Measurements from ENCODE around the gene SPEG. TPM values are rescaled to one million over a fixed set of nuclear protein-coding genes. Genes with fewer than 3 reads are reported as not detected.

The SPEG gene
- total and polyA plus RNA-seq, 2 experiments from 2014 or later, result 12.6 to 32.4 TPM

DNA sequence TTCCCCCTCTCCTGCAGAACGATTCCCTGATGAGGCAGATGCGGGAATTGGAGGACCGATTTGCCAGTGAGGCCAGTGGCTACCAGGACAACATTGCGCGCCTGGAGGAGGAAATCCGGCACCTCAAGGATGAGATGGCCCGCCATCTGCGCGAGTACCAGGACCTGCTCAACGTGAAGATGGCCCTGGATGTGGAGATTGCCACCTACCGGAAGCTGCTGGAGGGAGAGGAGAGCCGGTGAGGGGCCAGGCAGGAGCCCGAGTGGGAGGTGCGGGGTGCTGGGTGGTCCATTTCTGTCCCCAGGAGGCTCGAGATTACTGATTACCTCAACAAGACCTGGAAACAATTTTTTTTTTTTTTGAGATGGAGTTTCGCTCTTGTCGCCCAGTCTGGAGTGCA lies 13.3 kb upstream of the SPEG start:
- no peak overlapping the region for H3K4me2 ChIP-seq
- TF ChIP-seq POLR2AphosphoS5 (IDR thresholded peaks at IDR 0.05; ENCODE audit: low read depth), result no peak
- TF ChIP-seq EZH2phosphoT487 (IDR thresholded peaks at IDR 0.05; ENCODE audit: unreplicated experiment), result no peak
- TF ChIP-seq ZNF114 (CRISPR knock-in tag; IDR thresholded peaks at IDR 0.05), result no peak
- TF ChIP-seq ZNF331 (CRISPR knock-in tag; IDR thresholded peaks at IDR 0.05; ENCODE audit: low read depth), result no peak
- TF ChIP-seq STAT1 (IDR thresholded peaks at IDR 0.05; ENCODE audit: unreplicated experiment), result no peak
- TF ChIP-seq, protein P1, sequence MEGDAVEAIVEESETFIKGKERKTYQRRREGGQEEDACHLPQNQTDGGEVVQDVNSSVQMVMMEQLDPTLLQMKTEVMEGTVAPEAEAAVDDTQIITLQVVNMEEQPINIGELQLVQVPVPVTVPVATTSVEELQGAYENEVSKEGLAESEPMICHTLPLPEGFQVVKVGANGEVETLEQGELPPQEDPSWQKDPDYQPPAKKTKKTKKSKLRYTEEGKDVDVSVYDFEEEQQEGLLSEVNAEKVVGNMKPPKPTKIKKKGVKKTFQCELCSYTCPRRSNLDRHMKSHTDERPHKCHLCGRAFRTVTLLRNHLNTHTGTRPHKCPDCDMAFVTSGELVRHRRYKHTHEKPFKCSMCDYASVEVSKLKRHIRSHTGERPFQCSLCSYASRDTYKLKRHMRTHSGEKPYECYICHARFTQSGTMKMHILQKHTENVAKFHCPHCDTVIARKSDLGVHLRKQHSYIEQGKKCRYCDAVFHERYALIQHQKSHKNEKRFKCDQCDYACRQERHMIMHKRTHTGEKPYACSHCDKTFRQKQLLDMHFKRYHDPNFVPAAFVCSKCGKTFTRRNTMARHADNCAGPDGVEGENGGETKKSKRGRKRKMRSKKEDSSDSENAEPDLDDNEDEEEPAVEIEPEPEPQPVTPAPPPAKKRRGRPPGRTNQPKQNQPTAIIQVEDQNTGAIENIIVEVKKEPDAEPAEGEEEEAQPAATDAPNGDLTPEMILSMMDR (conservative IDR thresholded peaks at IDR 0.05; ENCODE audit: low read depth in 2 of 2), result no peak
- TF ChIP-seq NANOG (IDR thresholded peaks at IDR 0.05; ENCODE audit: borderline replicate concordance), result no peak
- no peaks in the 10 kb centered on the region for H3K36me3 ChIP-seq (ENCODE audit: insufficient read depth)
- no peaks in the 10 kb centered on the region for H3K36me3 Mint-ChIP-seq (ENCODE audit: low read depth)
- H3K79me2 ChIP-seq (replicated peaks; ENCODE audit: insufficient read depth), result no peaks in the 10 kb centered on the region
- H3K27me3 ChIP-seq (ENCODE audit: insufficient read depth), result peaks cover 41% of the 10 kb centered on the region
- H3K27me3 Mint-ChIP-seq (ENCODE audit: insufficient read depth, low read depth, poor library complexity), result peaks cover 35% of the 10 kb centered on the region
- no peaks in the 10 kb centered on the region for H3K9me3 Mint-ChIP-seq
- DNase-seq (ENCODE audit: low spot score) (no peak), ATAC-seq (no peak)
- H3K4me3 Mint-ChIP-seq, result no peak overlapping the region
- no peaks in the 10 kb centered on the region for H4K20me1 ChIP-seq (replicated peaks; ENCODE audit: insufficient read depth)
- peaks cover 13% of the 10 kb centered on the region for H3K4me1 Mint-ChIP-seq
- H2AFZ ChIP-seq, result no peak overlapping the region
- H3F3A ChIP-seq (replicated peaks; ENCODE audit: low read depth), result 0 out of 2 replicates have a peak, but pooled peaks cover 8% of the 10 kb centered on the region
- H3K9me2 ChIP-seq (ENCODE audit: insufficient read depth), result 0 out of 2 replicates have a peak, but pooled peaks cover 3% of the 10 kb centered on the region
- no peak overlapping the region for H3K4me3 ChIP-seq
- H3K27ac Mint-ChIP-seq, result no peak overlapping the region
- peaks cover 15% of the 10 kb centered on the region for H3K4me1 ChIP-seq (ENCODE audit: insufficient read depth)
- H3K27ac ChIP-seq (ENCODE audit: low read depth), result no peak overlapping the region

DNA sequence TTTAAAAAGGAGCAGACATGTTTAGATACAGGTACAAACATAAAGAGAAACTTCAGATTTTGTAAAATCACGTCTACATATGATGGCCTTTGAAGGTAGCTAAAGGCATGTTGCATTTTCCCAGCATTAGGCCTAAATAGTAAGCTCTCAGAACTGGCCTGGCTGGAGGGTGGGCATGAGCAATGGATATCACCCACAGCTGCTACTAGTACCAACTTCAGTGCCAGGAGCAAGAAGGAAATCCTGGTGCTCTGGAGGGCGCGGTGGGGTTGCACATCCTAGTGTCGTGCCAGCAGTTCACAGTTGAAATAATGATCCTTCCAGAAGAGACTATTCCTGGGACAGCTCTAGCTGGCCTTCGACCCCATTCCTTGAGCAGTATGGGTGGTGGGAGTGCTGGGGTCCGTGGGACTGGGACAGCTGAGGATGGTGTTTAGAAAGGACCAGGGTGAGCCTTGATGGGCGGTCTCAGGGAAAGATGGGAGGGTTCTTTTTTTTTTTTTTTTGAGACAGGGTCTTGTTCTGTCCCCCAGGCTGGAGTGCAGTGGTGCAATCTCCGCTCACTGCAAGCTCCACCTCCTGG lies 11.6 kb upstream of the SPEG start:
- H3K4me3 Mint-ChIP-seq, result no peak overlapping the region
- DNase-seq (ENCODE audit: low spot score), result no peak
- H3F3A ChIP-seq (replicated peaks; ENCODE audit: low read depth), result 0 out of 2 replicates have a peak, but pooled peaks cover 2% of the 10 kb centered on the region
- peaks cover 5% of the 10 kb centered on the region; the same call in 2 of the 3 replicates for H3K4me1 Mint-ChIP-seq
- no peak overlapping the region for H3K27ac Mint-ChIP-seq
- peaks cover 4% of the 10 kb centered on the region; the same call in 1 of the 2 replicates for H3K4me1 ChIP-seq (ENCODE audit: insufficient read depth)
- no peak overlapping the region for H2AFZ ChIP-seq
- 0 out of 2 replicates have a peak, but pooled peaks cover 3% of the 10 kb centered on the region for H3K9me2 ChIP-seq (ENCODE audit: insufficient read depth)
- ATAC-seq, result no peak
- no peak overlapping the region for H3K4me3 ChIP-seq
- H3K27me3 Mint-ChIP-seq (ENCODE audit: insufficient read depth, low read depth, poor library complexity), result peaks cover 31% of the 10 kb centered on the region
- no peaks in the 10 kb centered on the region for H3K79me2 ChIP-seq (replicated peaks; ENCODE audit: insufficient read depth)
- no peaks in the 10 kb centered on the region for H3K36me3 ChIP-seq (ENCODE audit: insufficient read depth)
- H4K20me1 ChIP-seq (replicated peaks; ENCODE audit: insufficient read depth), result no peaks in the 10 kb centered on the region
- no peak overlapping the region for H3K4me2 ChIP-seq
- H3K27ac ChIP-seq (ENCODE audit: low read depth), result no peak overlapping the region
- H3K27me3 ChIP-seq (ENCODE audit: insufficient read depth), result peaks cover 34% of the 10 kb centered on the region
- no peaks in the 10 kb centered on the region for H3K36me3 Mint-ChIP-seq (ENCODE audit: low read depth)
- H3K9me3 Mint-ChIP-seq, result no peaks in the 10 kb centered on the region
- TF ChIP-seq EZH2 (IDR thresholded peaks at IDR 0.05; ENCODE audit: low read depth, unreplicated experiment), result no peak
- no peak for TF ChIP-seq NANOG (IDR thresholded peaks at IDR 0.05; ENCODE audit: borderline replicate concordance)
- no peak for TF ChIP-seq JUNB (IDR thresholded peaks at IDR 0.05; ENCODE audit: unreplicated experiment)
- no peak for TF ChIP-seq POLR2AphosphoS5 (IDR thresholded peaks at IDR 0.05; ENCODE audit: low read depth)
- no peak for TF ChIP-seq ZNF114 (CRISPR knock-in tag; IDR thresholded peaks at IDR 0.05)
- no peak for TF ChIP-seq STAT1 (IDR thresholded peaks at IDR 0.05; ENCODE audit: unreplicated experiment)
- TF ChIP-seq ZNF331 (CRISPR knock-in tag; IDR thresholded peaks at IDR 0.05; ENCODE audit: low read depth), result no peak
- TF ChIP-seq, protein P2, sequence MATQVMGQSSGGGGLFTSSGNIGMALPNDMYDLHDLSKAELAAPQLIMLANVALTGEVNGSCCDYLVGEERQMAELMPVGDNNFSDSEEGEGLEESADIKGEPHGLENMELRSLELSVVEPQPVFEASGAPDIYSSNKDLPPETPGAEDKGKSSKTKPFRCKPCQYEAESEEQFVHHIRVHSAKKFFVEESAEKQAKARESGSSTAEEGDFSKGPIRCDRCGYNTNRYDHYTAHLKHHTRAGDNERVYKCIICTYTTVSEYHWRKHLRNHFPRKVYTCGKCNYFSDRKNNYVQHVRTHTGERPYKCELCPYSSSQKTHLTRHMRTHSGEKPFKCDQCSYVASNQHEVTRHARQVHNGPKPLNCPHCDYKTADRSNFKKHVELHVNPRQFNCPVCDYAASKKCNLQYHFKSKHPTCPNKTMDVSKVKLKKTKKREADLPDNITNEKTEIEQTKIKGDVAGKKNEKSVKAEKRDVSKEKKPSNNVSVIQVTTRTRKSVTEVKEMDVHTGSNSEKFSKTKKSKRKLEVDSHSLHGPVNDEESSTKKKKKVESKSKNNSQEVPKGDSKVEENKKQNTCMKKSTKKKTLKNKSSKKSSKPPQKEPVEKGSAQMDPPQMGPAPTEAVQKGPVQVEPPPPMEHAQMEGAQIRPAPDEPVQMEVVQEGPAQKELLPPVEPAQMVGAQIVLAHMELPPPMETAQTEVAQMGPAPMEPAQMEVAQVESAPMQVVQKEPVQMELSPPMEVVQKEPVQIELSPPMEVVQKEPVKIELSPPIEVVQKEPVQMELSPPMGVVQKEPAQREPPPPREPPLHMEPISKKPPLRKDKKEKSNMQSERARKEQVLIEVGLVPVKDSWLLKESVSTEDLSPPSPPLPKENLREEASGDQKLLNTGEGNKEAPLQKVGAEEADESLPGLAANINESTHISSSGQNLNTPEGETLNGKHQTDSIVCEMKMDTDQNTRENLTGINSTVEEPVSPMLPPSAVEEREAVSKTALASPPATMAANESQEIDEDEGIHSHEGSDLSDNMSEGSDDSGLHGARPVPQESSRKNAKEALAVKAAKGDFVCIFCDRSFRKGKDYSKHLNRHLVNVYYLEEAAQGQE (IDR thresholded peaks at IDR 0.05; ENCODE audit: unreplicated experiment), result no peak
- TF ChIP-seq EZH2phosphoT487 (IDR thresholded peaks at IDR 0.05; ENCODE audit: unreplicated experiment), result no peak

Data from GM23338 (cell line).